COLO668 (cell line): ENCODE measurements around the gene PSAT1.

Source experiments
- DNase-seq: peaks from one replicate; lab custom pipeline; 2025; ENCODE audit not compliant: unreplicated experiment; lab: John Stamatoyannopoulos, UW

Gene PSAT1

GRCh38 chr9:78358329-78359051, 61.6 kb downstream of the PSAT1 start:
- no peak for DNase-seq

GRCh38 chr9:78363221-78363620, 66.3 kb downstream of the PSAT1 start:
- no peak for DNase-seq

GRCh38 chr9:78365748-78366697, 69.1 kb downstream of the PSAT1 start:
- no peak for DNase-seq

GRCh38 chr9:78366827-78367226, 69.9 kb downstream of the PSAT1 start:
- no peak for DNase-seq

- DNase-seq, result no peak
Measured at GRCh38 chr9:78368236-78368635, 71.3 kb downstream of the PSAT1 start.

GRCh38 chr9:78369639-78370219, 72.8 kb downstream of the PSAT1 start:
- peak; percentile 73 for DNase-seq

- no peak for DNase-seq
Measured at GRCh38 chr9:78370991-78371390, 74.1 kb downstream of the PSAT1 start.

GRCh38 chr9:78371981-78372380, 75.1 kb downstream of the PSAT1 start:
- DNase-seq, result no peak
